ENCODE measurements around the gene FBXW9. TPM values are rescaled to one million over a fixed set of nuclear protein-coding genes. Genes with fewer than 3 reads are reported as not detected.
A peak's percentile ranks its signal among the peaks of the same experiment; 100 is the strongest.

FBXW9 gene
- total and polyA plus RNA-seq, 8 donors = 3.1 to 8.5 (median 4.4) TPM

DNA sequence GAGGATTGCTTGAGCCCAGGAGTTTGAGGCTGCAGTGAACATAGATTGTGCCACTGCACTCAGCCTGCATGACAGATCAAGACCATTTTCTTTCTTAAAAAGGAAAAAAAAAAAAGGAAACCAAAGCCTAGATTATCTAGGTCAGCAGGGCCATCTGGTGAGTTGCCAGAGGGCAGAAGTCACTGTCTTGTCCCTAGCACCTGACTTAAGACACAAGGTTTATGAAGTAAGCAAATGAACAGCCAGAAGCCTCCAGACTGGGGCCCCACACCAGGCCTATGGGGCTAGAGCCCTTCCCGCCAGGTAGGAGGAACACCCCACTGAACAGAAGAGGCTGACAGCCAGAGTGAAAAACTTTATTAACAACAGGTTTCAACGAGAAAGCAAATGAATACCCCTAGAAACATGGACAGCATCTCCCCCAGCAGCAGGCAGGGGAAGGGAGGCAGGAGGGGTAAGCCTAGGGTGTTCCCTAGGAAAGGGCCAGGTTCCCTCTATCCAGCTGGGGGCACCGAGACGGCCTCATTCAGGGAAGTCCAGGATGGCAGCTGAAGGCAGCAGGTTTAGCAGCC is 28.6 kb downstream of the FBXW9 start:
- no peak overlapping the region for H3K27ac ChIP-seq
- TF ChIP-seq, protein P1, sequence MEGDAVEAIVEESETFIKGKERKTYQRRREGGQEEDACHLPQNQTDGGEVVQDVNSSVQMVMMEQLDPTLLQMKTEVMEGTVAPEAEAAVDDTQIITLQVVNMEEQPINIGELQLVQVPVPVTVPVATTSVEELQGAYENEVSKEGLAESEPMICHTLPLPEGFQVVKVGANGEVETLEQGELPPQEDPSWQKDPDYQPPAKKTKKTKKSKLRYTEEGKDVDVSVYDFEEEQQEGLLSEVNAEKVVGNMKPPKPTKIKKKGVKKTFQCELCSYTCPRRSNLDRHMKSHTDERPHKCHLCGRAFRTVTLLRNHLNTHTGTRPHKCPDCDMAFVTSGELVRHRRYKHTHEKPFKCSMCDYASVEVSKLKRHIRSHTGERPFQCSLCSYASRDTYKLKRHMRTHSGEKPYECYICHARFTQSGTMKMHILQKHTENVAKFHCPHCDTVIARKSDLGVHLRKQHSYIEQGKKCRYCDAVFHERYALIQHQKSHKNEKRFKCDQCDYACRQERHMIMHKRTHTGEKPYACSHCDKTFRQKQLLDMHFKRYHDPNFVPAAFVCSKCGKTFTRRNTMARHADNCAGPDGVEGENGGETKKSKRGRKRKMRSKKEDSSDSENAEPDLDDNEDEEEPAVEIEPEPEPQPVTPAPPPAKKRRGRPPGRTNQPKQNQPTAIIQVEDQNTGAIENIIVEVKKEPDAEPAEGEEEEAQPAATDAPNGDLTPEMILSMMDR (IDR thresholded peaks at IDR 0.05) = no peak
- intact Hi-C loops (cut with DNase I) = no loop called here
- DNase-seq = no peak
- 53 to 58% methylated on average over 4 of the region's 4 CpGs for WGBS, 2 donors
- H3K36me3 ChIP-seq = peaks cover 0 to 6% (median 0%) of the 10 kb centered on the region in 3 donors
- peak overlapping the region in 2 of 4 donors; percentile 93 to 95 for H3K4me3 ChIP-seq
- H3K9me3 ChIP-seq = no peaks in the 10 kb centered on the region
- H3K27me3 ChIP-seq = no peaks in the 10 kb centered on the region
- FAIRE-seq = no peak
- peaks cover 4 to 29% (median 7%) of the 10 kb centered on the region in 3 donors for H3K4me1 ChIP-seq
- no peak for ATAC-seq

DNA sequence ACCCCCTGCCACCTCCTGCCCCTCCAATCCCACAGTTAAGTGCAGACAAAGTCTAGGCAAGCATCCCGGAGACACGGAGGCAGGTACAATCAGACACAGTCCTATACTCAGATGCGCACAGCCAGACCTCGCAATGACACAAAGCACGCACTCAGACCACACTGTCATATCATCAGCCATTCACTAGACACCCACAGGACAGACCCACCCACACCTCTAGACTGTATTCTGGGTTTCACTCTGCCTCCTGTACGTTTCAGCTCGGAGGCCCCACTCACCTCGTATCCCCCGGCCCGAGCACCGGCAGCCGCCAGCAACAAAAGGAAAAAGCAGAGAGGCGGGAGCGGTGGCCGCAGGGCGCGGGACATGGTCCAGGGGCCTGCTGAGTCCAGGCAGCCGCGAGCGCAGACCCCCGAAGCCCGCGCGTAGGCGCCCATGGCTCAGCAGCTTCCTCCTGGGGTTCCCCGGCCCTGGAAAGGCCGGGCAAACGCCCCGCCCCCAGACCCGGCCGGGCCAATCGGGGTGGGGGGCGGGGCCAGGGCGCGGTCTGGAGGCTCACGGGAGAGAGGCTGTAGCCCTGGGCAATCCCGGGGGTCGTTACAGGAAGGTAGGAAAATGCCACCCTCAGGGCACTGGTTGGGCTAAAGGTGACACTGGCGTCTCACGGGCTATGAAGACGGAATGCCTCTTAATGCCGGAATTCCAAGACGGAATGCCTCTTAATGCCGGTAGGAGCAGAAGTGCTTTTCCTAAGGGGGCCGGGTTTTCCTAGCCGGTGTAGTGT is 30.0 kb downstream of the FBXW9 start, which contains the start of the genes MAN2B1 and WDR83:
Gene MAN2B1, minus strand, starts transcription at position 478 of the 784 bp plus-strand sequence. Its CDS starts 41 bp downstream, at position 437.
Gene WDR83, plus strand, starts transcription at position 543 of the 784 bp plus-strand sequence. CDS start 2,984 bp downstream, outside the sequence.
- intact Hi-C loops (cut with DNase I) = no loop called here
- peak in 5 of 6 donors; percentile 58 to 88 (median 72) for DNase-seq
- no peak for FAIRE-seq
- peaks cover 4 to 29% (median 7%) of the 10 kb centered on the region in 3 donors for H3K4me1 ChIP-seq
- peak within 1 kb of the TSS in 3 of 4 donors; percentile 33 to 63 (median 40) for H3K27ac ChIP-seq
- H3K9me3 ChIP-seq = no peaks in the 10 kb centered on the region
- TF ChIP-seq, protein P1 (IDR thresholded peaks at IDR 0.05) = no peak
- peaks cover 0 to 6% (median 0%) of the 10 kb centered on the region in 3 donors for H3K36me3 ChIP-seq
- H3K27me3 ChIP-seq = no peaks in the 10 kb centered on the region
- ATAC-seq = peak; percentile 77 to 87 (median 84)
- peak within 1 kb of the TSS; percentile 75 to 84 (median 82) for H3K4me3 ChIP-seq
- WGBS, 2 donors = 1% methylated on average over 42 to 46 of the region's 46 CpGs

DNA sequence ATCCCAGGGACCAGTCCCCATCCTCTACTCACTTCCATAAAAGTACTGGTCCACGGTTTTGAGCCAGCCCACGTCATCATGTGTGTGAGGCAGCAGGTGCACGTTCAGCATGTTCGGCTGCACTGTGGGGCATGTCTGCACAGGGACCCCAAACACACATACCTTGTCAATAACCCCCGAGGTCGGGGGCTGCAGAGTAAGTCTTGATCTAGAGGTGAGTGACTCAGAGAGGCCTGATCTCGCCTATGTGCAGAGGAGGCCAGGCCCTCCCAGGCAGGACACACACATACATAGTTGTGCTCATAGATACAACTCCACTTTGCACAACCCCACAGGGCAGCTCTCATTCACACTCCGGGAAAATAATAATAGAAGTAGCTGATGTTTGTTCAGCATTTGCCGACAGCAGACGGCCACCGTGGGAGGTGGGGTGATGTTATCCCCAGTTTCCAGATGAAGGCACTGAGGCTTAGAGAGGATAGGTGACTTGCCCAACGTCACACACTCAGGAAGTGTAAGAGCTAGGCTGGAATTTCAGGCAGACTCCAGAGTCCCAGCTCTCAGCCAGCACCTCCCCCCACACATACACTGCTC is 30.7 kb downstream of the FBXW9 start:
- FAIRE-seq (no peak), DNase-seq (no peak), ATAC-seq (no peak)
- peaks cover 4 to 26% (median 7%) of the 10 kb centered on the region in 3 donors for H3K4me1 ChIP-seq
- H3K27me3 ChIP-seq = no peaks in the 10 kb centered on the region
- intact Hi-C loops (cut with DNase I) = no loop called here
- peak overlapping the region; percentile 75 to 84 (median 82) for H3K4me3 ChIP-seq
- peaks cover 0 to 10% (median 0%) of the 10 kb centered on the region in 3 donors for H3K36me3 ChIP-seq
- WGBS, 2 donors = 36 to 50% methylated on average over 12 of the region's 12 CpGs
- TF ChIP-seq, protein P1 (IDR thresholded peaks at IDR 0.05) = no peak
- no peaks in the 10 kb centered on the region for H3K9me3 ChIP-seq
- peak overlapping the region in 1 of 4 donors; percentile 63 for H3K27ac ChIP-seq

DNA sequence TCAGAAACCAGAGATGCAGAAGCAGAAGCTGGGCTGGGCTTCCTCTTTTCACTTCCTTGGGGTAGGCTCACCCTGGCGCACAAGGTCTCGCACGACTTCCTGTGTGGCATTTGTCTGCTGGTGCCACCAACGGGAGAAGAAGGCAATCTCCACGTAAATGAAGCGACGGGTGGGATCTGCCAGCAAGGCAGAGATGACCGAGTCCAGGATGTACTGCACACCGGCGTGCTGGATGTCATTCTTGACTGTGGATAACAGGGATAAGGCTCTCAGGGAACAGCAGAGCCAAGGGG is 31.2 kb downstream of the FBXW9 start:
- H3K9me3 ChIP-seq = no peaks in the 10 kb centered on the region
- TF ChIP-seq, protein P1 (IDR thresholded peaks at IDR 0.05) = no peak
- no peak for ATAC-seq
- no peak overlapping the region for H3K27ac ChIP-seq
- DNase-seq = peak in 1 of 6 donors; percentile 56
- H3K4me3 ChIP-seq = peak overlapping the region in 1 of 4 donors; percentile 84
- WGBS, 2 donors = 85 to 93% methylated on average over 10 of the region's 10 CpGs
- H3K27me3 ChIP-seq = no peaks in the 10 kb centered on the region
- intact Hi-C loops (cut with DNase I) = no loop called here
- H3K4me1 ChIP-seq = peaks cover 4 to 21% (median 7%) of the 10 kb centered on the region in 3 donors
- H3K36me3 ChIP-seq = peaks cover 0 to 12% (median 0%) of the 10 kb centered on the region in 3 donors
- FAIRE-seq = no peak
